Uterus (tissue), 2 donors: ENCODE data around the gene FREM1.

Source experiments
- CTCF ChIP-seq, 4 experiments: fragments of 200-600 bp in 2 of 4; fragments of 450-650 bp in 2 of 4; sonication (generic) in 2 of 4; IDR thresholded peaks; one replicate each; pipeline ENCODE4 v1.5.1; 2016 to 2019; ENCODE audit warnings: antibody characterized with exemption in 4 of 4, mild to moderate bottlenecking in 2 of 4, moderate library complexity in 1 of 4
- POLR2A ChIP-seq, 2 donors: fragments of 450-650 bp; IDR thresholded peaks; one replicate each; pipeline ENCODE4 v1.6.1; 2016; ENCODE audit warnings: antibody characterized with exemption in 2 of 2, mild to moderate bottlenecking in 1 of 2, moderate library complexity in 1 of 2

GRCh38 chr9:14687042-14687719, 223.0 kb downstream of the FREM1 start:
- no peak for TF ChIP-seq CTCF (IDR thresholded peaks at IDR 0.05)
- TF ChIP-seq POLR2A (IDR thresholded peaks at IDR 0.05), result no peak
